OCI-LY1 (cell line): Measurements from ENCODE around the gene UNC13C.

ENCODE experiments used
- H2AFZ ChIP-seq: fragments of 200-600 bp; sonication (generic), shearing (Covaris generic); 2 replicates; pipeline ENCODE4 v1.6.0; 2014; ENCODE audit warnings: antibody characterized with exemption, mild to moderate bottlenecking, low read length
- H3F3A ChIP-seq: fragments of 200-600 bp; sonication (generic), shearing (Covaris generic); 2 replicates; pipeline ENCODE4 v1.6.0; 2014; ENCODE audit warnings: mild to moderate bottlenecking, antibody characterized with exemption, low read length, moderate library complexity; ENCODE audit not compliant: insufficient read depth
- H3K27ac ChIP-seq: fragments of 200-600 bp; sonication (generic); 2 replicates; pipeline ENCODE4 v1.5.1; 2014; ENCODE audit warnings: low read length, mixed run types, mild to moderate bottlenecking, low read depth; ENCODE audit not compliant: poor library complexity, severe bottlenecking
- H3K27me3 ChIP-seq: fragments of 200-600 bp; sonication (generic); 2 replicates; pipeline ENCODE4 v1.6.0; 2014; ENCODE audit warnings: antibody characterized with exemption, mild to moderate bottlenecking, low read length, moderate library complexity; ENCODE audit not compliant: insufficient read depth
- H3K36me3 ChIP-seq: fragments of 200-600 bp; sonication (generic); 2 replicates; pipeline ENCODE4 v1.6.1; 2014; ENCODE audit warnings: mild to moderate bottlenecking, antibody characterized with exemption, low read length, moderate library complexity, mixed read lengths; ENCODE audit not compliant: insufficient read depth
- H3K4me1 ChIP-seq: fragments of 200-600 bp; sonication (generic); 2 replicates; pipeline ENCODE4 v1.5.1; 2014; ENCODE audit warnings: mild to moderate bottlenecking, low read length, moderate library complexity; ENCODE audit not compliant: insufficient read depth, severe bottlenecking
- H3K4me2 ChIP-seq: fragments of 200-600 bp; sonication (generic), shearing (Covaris generic); 2 replicates; pipeline ENCODE4 v1.6.1; 2014; ENCODE audit warnings: low read length
- H3K4me3 ChIP-seq: fragments of 200-600 bp; sonication (generic); 2 replicates; pipeline ENCODE4 v1.5.1; 2014; ENCODE audit warnings: low read length, low read depth, mild to moderate bottlenecking, mixed read lengths; ENCODE audit not compliant: poor library complexity, severe bottlenecking
- H3K79me2 ChIP-seq: fragments of 200-600 bp; shearing (Covaris generic); 2 replicates; pipeline ENCODE4 v1.6.1; 2016; ENCODE audit warnings: mixed run types, low read length, mixed read lengths; ENCODE audit not compliant: insufficient read depth
- H3K9ac ChIP-seq: fragments of 200-600 bp; sonication (generic), shearing (Covaris generic); 2 replicates; pipeline ENCODE4 v1.6.1; 2014; ENCODE audit warnings: mild to moderate bottlenecking, low read length, mixed read lengths
- H3K9me2 ChIP-seq: fragments of 200-600 bp; sonication (generic), shearing (Covaris generic); 2 replicates; pipeline ENCODE4 v1.6.1; 2014; ENCODE audit warnings: low read depth, mild to moderate bottlenecking, low read length, mixed read lengths
- H3K9me3 ChIP-seq: fragments of 200-600 bp; shearing (Covaris generic); 2 replicates; pipeline ENCODE4 v1.6.1; 2014; ENCODE audit warnings: low read length, mixed read lengths
- H4K20me1 ChIP-seq: fragments of 200-600 bp; sonication (generic), shearing (Covaris generic); 2 replicates; pipeline ENCODE4 v1.6.0; 2016; ENCODE audit warnings: mild to moderate bottlenecking, low read length; ENCODE audit not compliant: insufficient read depth
- CTCF ChIP-seq: fragments of 200-600 bp; sonication (generic), shearing (Covaris generic); IDR thresholded peaks from 2 replicates; pipeline ENCODE4 v1.5.1; 2017; ENCODE audit warnings: mild to moderate bottlenecking, antibody characterized with exemption, low read length, moderate library complexity, mixed read lengths
- EZH2 ChIP-seq: fragments of 200-600 bp; sonication (generic), shearing (Covaris generic); IDR thresholded peaks from 2 replicates; pipeline ENCODE4 v1.8.0; 2017; ENCODE audit warnings: borderline replicate concordance, mixed run types, mild to moderate bottlenecking, antibody characterized with exemption, low read length, moderate library complexity, mixed read lengths

The UNC13C gene

GRCh38 chr15:54528021-54528420, 549.8 kb downstream of the UNC13C start:
- H3K27me3 ChIP-seq = no peaks in the 10 kb centered on the region
- H3K27ac ChIP-seq = no peak overlapping the region
- H3K9me3 ChIP-seq = no peaks in the 10 kb centered on the region
- H3K9me2 ChIP-seq = no peaks in the 10 kb centered on the region
- TF ChIP-seq CTCF (no peak), EZH2 (no peak)
- no peaks in the 10 kb centered on the region for H3F3A ChIP-seq
- no peak overlapping the region for H2AFZ ChIP-seq
- H3K79me2 ChIP-seq = no peaks in the 10 kb centered on the region
- no peak overlapping the region for H3K4me3 ChIP-seq
- H3K9ac ChIP-seq = no peak overlapping the region
- no peaks in the 10 kb centered on the region for H4K20me1 ChIP-seq
- no peaks in the 10 kb centered on the region for H3K36me3 ChIP-seq
- H3K4me2 ChIP-seq = no peak overlapping the region
- H3K4me1 ChIP-seq = no peaks in the 10 kb centered on the region

GRCh38 chr15:54540721-54541120, 562.5 kb downstream of the UNC13C start:
- H3K4me3 ChIP-seq = no peak overlapping the region
- no peaks in the 10 kb centered on the region for H3F3A ChIP-seq
- TF ChIP-seq CTCF (no peak), EZH2 (no peak)
- H4K20me1 ChIP-seq = no peaks in the 10 kb centered on the region
- no peak overlapping the region for H2AFZ ChIP-seq
- no peak overlapping the region for H3K4me2 ChIP-seq
- H3K27me3 ChIP-seq = no peaks in the 10 kb centered on the region
- no peaks in the 10 kb centered on the region for H3K9me2 ChIP-seq
- H3K9ac ChIP-seq = no peak overlapping the region
- no peaks in the 10 kb centered on the region for H3K36me3 ChIP-seq
- H3K9me3 ChIP-seq = no peaks in the 10 kb centered on the region
- H3K27ac ChIP-seq = no peak overlapping the region
- H3K4me1 ChIP-seq = no peaks in the 10 kb centered on the region
- no peaks in the 10 kb centered on the region for H3K79me2 ChIP-seq

GRCh38 chr15:54547491-54547890, 569.2 kb downstream of the UNC13C start:
- no peak overlapping the region for H2AFZ ChIP-seq
- no peak overlapping the region for H3K27ac ChIP-seq
- no peaks in the 10 kb centered on the region for H3K9me2 ChIP-seq
- no peak overlapping the region for H3K9ac ChIP-seq
- no peaks in the 10 kb centered on the region for H3K36me3 ChIP-seq
- no peaks in the 10 kb centered on the region for H3K27me3 ChIP-seq
- no peak overlapping the region for H3K4me3 ChIP-seq
- no peak overlapping the region for H3K4me2 ChIP-seq
- no peaks in the 10 kb centered on the region for H4K20me1 ChIP-seq
- H3K4me1 ChIP-seq = no peaks in the 10 kb centered on the region
- H3F3A ChIP-seq = no peaks in the 10 kb centered on the region
- H3K79me2 ChIP-seq = no peaks in the 10 kb centered on the region
- no peaks in the 10 kb centered on the region for H3K9me3 ChIP-seq
- no peak for TF ChIP-seq CTCF
- no peak for TF ChIP-seq EZH2
